HUES6 (cell line): ENCODE data around the gene EID1.
A peak's percentile ranks its signal among the peaks of the same experiment; 100 is the strongest.

Experiments
- H3K27ac ChIP-seq: 2 replicates; pipeline ENCODE4 v1.7.0; 2013; ENCODE audit warnings: low read depth, mild to moderate bottlenecking, low read length, inconsistent platforms
- H3K27me3 ChIP-seq: 2 replicates; pipeline ENCODE4 v1.6.1; 2013; ENCODE audit warnings: low read length; ENCODE audit not compliant: control insufficient read depth, insufficient read depth
- H3K36me3 ChIP-seq: 2 replicates; pipeline ENCODE4 v1.6.1; 2013; ENCODE audit warnings: low read length; ENCODE audit not compliant: control insufficient read depth, insufficient read depth
- H3K4me1 ChIP-seq: 2 replicates; pipeline ENCODE4 v1.6.1; 2013; ENCODE audit warnings: low read length; ENCODE audit not compliant: control insufficient read depth, insufficient read depth
- H3K4me3 ChIP-seq: 2 replicates; pipeline ENCODE4 v1.5.1; 2013; ENCODE audit warnings: low read depth, low read length
- H3K9ac ChIP-seq: one replicate; pipeline ENCODE4 v1.6.1; 2013; ENCODE audit warnings: mild to moderate bottlenecking, low read length
- H3K9me3 ChIP-seq: 2 replicates; pipeline ENCODE4 v1.6.1; 2013; ENCODE audit warnings: low read depth, low read length; ENCODE audit not compliant: control insufficient read depth, insufficient read depth

The EID1 gene

GRCh38 chr15:48855501-48856440, 22.2 kb upstream of the EID1 start:
- H3K27me3 ChIP-seq = no peaks in the 10 kb centered on the region
- H3K4me1 ChIP-seq = peaks cover 21% of the 10 kb centered on the region
- no peak overlapping the region for H3K27ac ChIP-seq
- no peaks in the 10 kb centered on the region for H3K9me3 ChIP-seq
- H3K36me3 ChIP-seq = no peaks in the 10 kb centered on the region
- no peak overlapping the region for H3K4me3 ChIP-seq
- no peak overlapping the region for H3K9ac ChIP-seq

GRCh38 chr15:48856942-48857341, 21.0 kb upstream of the EID1 start:
- Histone ChIP-seq H3K36me3 (no peaks in the 10 kb centered on the region), H3K27ac (0 out of 2 replicates have a peak overlapping the region, but pooled peaks have one; percentile 6), H3K4me3 (no peak overlapping the region), H3K9me3 (no peaks in the 10 kb centered on the region), H3K27me3 (no peaks in the 10 kb centered on the region), H3K4me1 (peaks cover 21% of the 10 kb centered on the region), H3K9ac (no peak overlapping the region)

GRCh38 chr15:48858401-48858800, 19.5 kb upstream of the EID1 start:
- H3K27ac ChIP-seq = no peak overlapping the region
- H3K9me3 ChIP-seq = no peaks in the 10 kb centered on the region
- no peaks in the 10 kb centered on the region for H3K27me3 ChIP-seq
- H3K9ac ChIP-seq = no peak overlapping the region
- no peaks in the 10 kb centered on the region for H3K36me3 ChIP-seq
- no peak overlapping the region for H3K4me3 ChIP-seq
- peaks cover 21% of the 10 kb centered on the region for H3K4me1 ChIP-seq

DNA sequence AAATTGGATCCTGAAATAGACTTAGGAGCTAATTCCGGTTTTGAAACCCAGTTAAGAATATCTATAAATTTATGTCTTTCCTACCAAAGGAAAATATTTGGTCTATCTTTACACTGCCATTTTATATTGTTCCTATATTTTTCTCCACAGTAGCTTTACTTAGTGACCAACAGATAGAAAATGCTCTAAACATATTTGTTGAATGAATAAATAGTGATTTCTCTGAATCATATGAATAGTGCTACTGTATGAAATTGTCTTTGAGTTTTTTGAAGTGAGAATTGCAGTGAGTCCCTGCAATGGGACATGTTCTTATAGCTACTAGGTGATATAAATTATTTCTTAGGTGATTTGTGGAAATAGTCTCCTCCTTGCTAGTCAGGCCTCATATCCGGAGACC, 18.5 kb upstream of the EID1 start:
- H3K4me1 ChIP-seq = peaks cover 21% of the 10 kb centered on the region
- H3K36me3 ChIP-seq = no peaks in the 10 kb centered on the region
- H3K27me3 ChIP-seq = no peaks in the 10 kb centered on the region
- H3K27ac ChIP-seq = no peak overlapping the region
- no peaks in the 10 kb centered on the region for H3K9me3 ChIP-seq
- no peak overlapping the region for H3K4me3 ChIP-seq
- H3K9ac ChIP-seq = no peak overlapping the region

- Histone ChIP-seq H3K36me3 (no peaks in the 10 kb centered on the region), H3K27me3 (no peaks in the 10 kb centered on the region), H3K4me3 (no peak overlapping the region), H3K27ac (no peak overlapping the region), H3K9ac (no peak overlapping the region), H3K4me1 (peaks cover 8% of the 10 kb centered on the region), H3K9me3 (no peaks in the 10 kb centered on the region)
Measured at GRCh38 chr15:48861813-48862431, 16.0 kb upstream of the EID1 start.

GRCh38 chr15:48862705-48863104, 15.2 kb upstream of the EID1 start:
- H3K9ac ChIP-seq = no peak overlapping the region
- H3K4me3 ChIP-seq = no peak overlapping the region
- H3K4me1 ChIP-seq = 0 out of 2 replicates have a peak, but pooled peaks cover 4% of the 10 kb centered on the region
- H3K27ac ChIP-seq = no peak overlapping the region
- H3K27me3 ChIP-seq = no peaks in the 10 kb centered on the region
- H3K9me3 ChIP-seq = no peaks in the 10 kb centered on the region
- H3K36me3 ChIP-seq = no peaks in the 10 kb centered on the region

DNA sequence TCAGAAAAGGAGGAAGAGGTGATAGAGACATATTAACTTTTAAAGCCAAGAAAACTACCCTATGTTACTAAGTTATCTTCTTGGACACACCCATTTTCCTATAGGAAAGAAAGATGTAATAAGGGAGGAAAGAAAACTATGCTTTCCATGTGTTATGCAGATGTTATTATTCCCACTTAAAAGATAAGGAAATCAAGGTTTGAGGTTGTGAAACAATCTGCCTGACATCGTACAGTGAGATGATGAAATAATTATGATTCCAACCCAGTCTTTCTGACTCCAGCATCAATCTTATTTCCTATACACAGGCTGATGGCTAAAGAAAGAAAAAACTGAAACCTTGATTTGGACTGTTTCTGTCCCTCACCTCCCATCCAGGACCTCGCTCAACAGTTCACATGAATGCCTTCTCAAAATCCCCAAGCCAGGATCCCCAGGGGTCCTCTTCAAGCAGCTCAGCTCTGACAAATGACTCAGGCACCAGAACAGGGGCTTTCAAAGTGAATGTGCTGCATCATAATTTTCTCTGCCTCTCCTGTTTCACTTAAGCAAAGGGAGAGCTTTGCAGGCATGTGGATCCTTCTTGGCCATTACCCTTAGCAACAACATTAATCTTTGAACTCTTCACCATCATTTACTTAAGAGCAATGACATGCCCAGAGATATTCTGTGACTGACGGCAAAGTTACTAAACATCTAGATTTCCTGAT, 12.4 kb upstream of the EID1 start:
- Histone ChIP-seq H3K27me3 (no peaks in the 10 kb centered on the region), H3K4me1 (0 out of 2 replicates have a peak, but pooled peaks cover 4% of the 10 kb centered on the region), H3K9ac (no peak overlapping the region), H3K36me3 (no peaks in the 10 kb centered on the region), H3K9me3 (no peaks in the 10 kb centered on the region), H3K4me3 (no peak overlapping the region), H3K27ac (no peak overlapping the region)

DNA sequence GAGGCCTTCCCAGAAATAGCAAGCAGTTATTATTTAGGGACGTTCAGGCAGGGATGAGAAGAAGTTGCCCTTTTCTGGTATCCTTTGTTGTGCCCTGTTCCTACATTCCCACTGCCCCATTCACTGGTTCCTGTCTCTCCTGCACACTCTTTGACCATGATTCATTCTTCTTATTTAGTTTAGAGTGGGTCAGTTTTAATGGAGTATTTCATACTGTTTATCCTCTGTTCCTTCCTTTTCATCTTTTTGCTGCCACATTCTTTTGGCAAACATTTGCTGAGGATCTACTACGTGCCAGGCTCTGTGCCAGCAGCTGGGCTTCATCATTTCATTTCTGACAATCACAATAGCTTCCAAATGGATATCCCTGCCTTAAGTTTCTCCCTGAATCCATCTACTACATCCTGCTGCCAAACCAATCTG, 11.8 kb upstream of the EID1 start:
- H3K27me3 ChIP-seq = no peaks in the 10 kb centered on the region; the same call in 1 of the 2 replicates
- H3K4me3 ChIP-seq = no peak overlapping the region
- H3K36me3 ChIP-seq = no peaks in the 10 kb centered on the region
- H3K9me3 ChIP-seq = no peaks in the 10 kb centered on the region
- 0 out of 2 replicates have a peak, but pooled peaks cover 4% of the 10 kb centered on the region for H3K4me1 ChIP-seq
- H3K9ac ChIP-seq = no peak overlapping the region
- no peak overlapping the region for H3K27ac ChIP-seq

GRCh38 chr15:48868023-48868422, 9.9 kb upstream of the EID1 start:
- Histone ChIP-seq H3K9ac (no peak overlapping the region), H3K27me3 (no peaks in the 10 kb centered on the region; the same call in 1 of the 2 replicates), H3K27ac (no peak overlapping the region), H3K9me3 (no peaks in the 10 kb centered on the region), H3K4me3 (no peak overlapping the region), H3K4me1 (0 out of 2 replicates have a peak, but pooled peaks cover 4% of the 10 kb centered on the region), H3K36me3 (no peaks in the 10 kb centered on the region)

GRCh38 chr15:48868536-48868935, 9.4 kb upstream of the EID1 start:
- Histone ChIP-seq H3K4me3 (no peak overlapping the region), H3K4me1 (0 out of 2 replicates have a peak, but pooled peaks cover 4% of the 10 kb centered on the region), H3K27me3 (no peaks in the 10 kb centered on the region; the same call in 1 of the 2 replicates), H3K27ac (no peak overlapping the region), H3K36me3 (no peaks in the 10 kb centered on the region), H3K9me3 (no peaks in the 10 kb centered on the region), H3K9ac (no peak overlapping the region)
